Naive thymus-derived CD4-positive, alpha-beta T cell (primary cell): Measurements from ENCODE around the gene PARVA. TPM values are rescaled to one million over a fixed set of nuclear protein-coding genes. Genes with fewer than 3 reads are reported as not detected.
"Not testable (repeated sequence)": the region's sequence is repeated elsewhere in the genome, so short reads cannot be mapped to it uniquely, and the experiment has no call there.

Source experiments
- ATAC-seq: fragments of 150-1000 bp; cut with Tn5 transposase; 2 replicates; pipeline ENCODE4 v1.10.0; 2021; ENCODE audit warnings: mild to moderate bottlenecking, moderate library complexity
- CTCF ChIA-PET: fragments of 350-600 bp; sonication (Branson Sonifier 250); formaldehyde crosslinking; loops from one replicate; lab custom pipeline; 2021; ENCODE audit warnings: antibody characterized with exemption; lab: Charles Lee
- POLR2A ChIA-PET: fragments of 350-600 bp; sonication (Branson Sonifier 250); formaldehyde crosslinking; loops from one replicate; lab custom pipeline; 2021; ENCODE audit warnings: antibody characterized with exemption, inconsistent platforms; lab: Charles Lee
- DNase-seq, 9 donors: peaks; one replicate each; pipeline versions ENCODE4 v3.0.0 to v3.0.0-alpha.2; 2020 to 2022; ENCODE audit warnings: mixed read lengths in 1 of 9
- H3K27ac ChIP-seq: one replicate; pipeline ENCODE4 v1.7.0; 2013; ENCODE audit warnings: mild to moderate bottlenecking, low read depth, low read length, moderate library complexity
- H3K27me3 ChIP-seq, 2 donors: one replicate each; pipeline ENCODE4 v1.7.0; 2013; ENCODE audit warnings: low read length in 2 of 2, mild to moderate bottlenecking in 2 of 2, moderate library complexity in 2 of 2; ENCODE audit not compliant: control insufficient read depth in 2 of 2, insufficient read depth in 2 of 2
- H3K36me3 ChIP-seq, 3 experiments: 1 replicate in 2 of 3; 2 replicates in 1 of 3; pipeline ENCODE4 v1.7.0; 2013; ENCODE audit warnings: low read length in 3 of 3, mild to moderate bottlenecking in 3 of 3, moderate library complexity in 1 of 3; ENCODE audit not compliant: insufficient read depth in 3 of 3, control insufficient read depth in 2 of 3
- H3K4me1 ChIP-seq, 2 donors: one replicate each; pipeline ENCODE4 v1.7.0; 2013; ENCODE audit warnings: low read length in 2 of 2, mild to moderate bottlenecking in 2 of 2, moderate library complexity in 1 of 2; ENCODE audit not compliant: control insufficient read depth in 2 of 2, insufficient read depth in 2 of 2
- H3K4me3 ChIP-seq: 2 replicates; pipeline ENCODE4 v1.7.0; 2013; ENCODE audit warnings: mild to moderate bottlenecking, low read length
- H3K9me3 ChIP-seq, 3 experiments: 1 replicate in 2 of 3; 2 replicates in 1 of 3; pipeline ENCODE4 v1.7.0; 2013; ENCODE audit warnings: low read length in 3 of 3; ENCODE audit not compliant: control insufficient read depth in 2 of 3
- H3K27ac Mint-ChIP-seq, 9 donors: one replicate each; pipeline ENCODE4 v1.8.0; 2020 to 2022; ENCODE audit warnings: mixed read lengths in 9 of 9, mild to moderate bottlenecking in 8 of 9, moderate library complexity in 5 of 9, inconsistent platforms in 2 of 9
- H3K27me3 Mint-ChIP-seq, 5 donors: one replicate each; pipeline ENCODE4 v1.8.0; 2021 to 2022; ENCODE audit warnings: mixed read lengths in 5 of 5, mild to moderate bottlenecking in 1 of 5
- H3K36me3 Mint-ChIP-seq, 5 donors: one replicate each; pipeline ENCODE4 v1.8.0; 2020 to 2022; ENCODE audit warnings: mixed read lengths in 5 of 5, mild to moderate bottlenecking in 3 of 5, inconsistent platforms in 1 of 5
- H3K4me1 Mint-ChIP-seq, 7 donors: one replicate each; pipeline ENCODE4 v1.8.0; 2020 to 2022; ENCODE audit warnings: mixed read lengths in 7 of 7, mild to moderate bottlenecking in 3 of 7, inconsistent platforms in 1 of 7
- H3K4me3 Mint-ChIP-seq, 10 donors: one replicate each; pipeline ENCODE4 v1.8.0; 2020 to 2022; ENCODE audit warnings: mild to moderate bottlenecking in 10 of 10, mixed read lengths in 10 of 10, moderate library complexity in 6 of 10, inconsistent platforms in 2 of 10
- H3K9me3 Mint-ChIP-seq, 11 donors: one replicate each; pipeline ENCODE4 v1.8.0; 2020 to 2022; ENCODE audit warnings: mixed read lengths in 11 of 11, mild to moderate bottlenecking in 4 of 11, inconsistent platforms in 1 of 11, moderate library complexity in 1 of 11
- intact Hi-C, 2 donors: fragments of 100-400 bp; cut with micrococcal nuclease; formaldehyde crosslinking; loops; one replicate each; pipeline ENCODE4 v1.15.1; 2023
- polyA plus RNA-seq, 2 donors: library from polyadenylated mRNA; unstranded; fragments of 300-500 nt; fragmentation: Illumina TruSeq; gene quantifications; one replicate each; pipeline ENCODE4 v1.2.3, GENCODE V29; 2021
- total RNA-seq, 6 experiments: library from RNA in 5 of 6; stranded (reverse) in 5 of 6; gene quantifications; 1 replicate in 5 of 6; 2 replicates in 1 of 6; pipeline ENCODE4 v1.2.3 and lab custom pipeline; 2021 to 2026

Gene PARVA
- total and polyA plus RNA-seq, 7 experiments from 2014 or later: 0.07 to 0.97 (median 0.69) TPM

- Mint-ChIP-seq H3K9me3 (peaks cover 0 to 9% (median 5%) of the 10 kb centered on the region in 11 donors), H3K27ac (no peak overlapping the region), H3K4me3 (no peak overlapping the region), H3K4me1 (peaks cover 0 to 1% (median 0%) of the 10 kb centered on the region in 7 donors), H3K27me3 (peaks cover 0 to 3% (median 0%) of the 10 kb centered on the region in 5 donors), H3K36me3 (peaks cover 0 to 6% (median 4%) of the 10 kb centered on the region in 5 donors)
- no peak for ATAC-seq
- Histone ChIP-seq H3K4me1 (no peaks in the 10 kb centered on the region), H3K27me3 (no peaks in the 10 kb centered on the region), H3K36me3 (no peaks in the 10 kb centered on the region), H3K9me3 (no peaks in the 10 kb centered on the region), H3K27ac (no peak overlapping the region), H3K4me3 (no peak overlapping the region)
- intact Hi-C loops: no loop called here
- ChIA-PET POLR2A (interaction anchor here (2.1 kb wide), 1 partner anchor 18 kb away, joined by 6 read pairs; no protein-coding TSS in a partner anchor), CTCF (interaction anchor here (0.6 kb wide), 1 partner anchor 13 kb away, joined by 3 read pairs; no protein-coding TSS in a partner anchor)
- DNase-seq: no peak
These were observed 33.8 kb upstream of the PARVA start for GRCh38 chr11:12343526-12343925.

- Mint-ChIP-seq H3K4me3 (peak overlapping the region in 1 of 10 donors; percentile 23), H3K4me1 (peaks cover 12 to 64% (median 55%) of the 10 kb centered on the region in 7 donors), H3K9me3 (peaks cover 0 to 3% (median 0%) of the 10 kb centered on the region in 11 donors), H3K36me3 (peaks cover 0 to 8% (median 0%) of the 10 kb centered on the region in 5 donors), H3K27me3 (no peaks in the 10 kb centered on the region), H3K27ac (peak overlapping the region in 2 of 9 donors; percentile 44 to 56)
- intact Hi-C loops: loop anchor here in 1 of 2 donors (10.0 kb wide), 1 partner anchor 231 kb away; no protein-coding TSS in a partner anchor
- CTCF ChIA-PET: interaction anchor here (0.7 kb wide), 1 partner anchor 462 kb away, joined by 4 read pairs; no protein-coding TSS in a partner anchor
- no peaks in the 10 kb centered on the region for H3K27me3 ChIP-seq
- no peaks in the 10 kb centered on the region for H3K36me3 ChIP-seq
- peaks cover 15 to 25% of the 10 kb centered on the region in 2 donors for H3K4me1 ChIP-seq
- POLR2A ChIA-PET: interaction anchor here (0.6 to 1.9 kb wide), 3 partner anchors 13 to 1492 kb away, joined by 3 to 5 read pairs (median 5); no protein-coding TSS in a partner anchor
- no peak for ATAC-seq
- H3K27ac ChIP-seq: no peak overlapping the region
- H3K4me3 ChIP-seq: no peak overlapping the region
- H3K9me3 ChIP-seq: no peaks in the 10 kb centered on the region
- DNase-seq: no peak
These were observed 23.8 kb upstream of the PARVA start for GRCh38 chr11:12353534-12353933.

GRCh38 chr11:12354750-12355545, 22.4 kb upstream of the PARVA start:
- Mint-ChIP-seq H3K4me3 (no peak overlapping the region), H3K27me3 (no peaks in the 10 kb centered on the region), H3K9me3 (peaks cover 0 to 3% (median 0%) of the 10 kb centered on the region in 11 donors), H3K27ac (peak overlapping the region in 3 of 9 donors; percentile 16 to 60 (median 24)), H3K36me3 (peaks cover 0 to 8% (median 0%) of the 10 kb centered on the region in 5 donors), H3K4me1 (peaks cover 12 to 64% (median 53%) of the 10 kb centered on the region in 7 donors)
- DNase-seq (no peak), ATAC-seq (no peak)
- ChIA-PET CTCF (no interaction called here), POLR2A (interaction anchor here (1.1 kb wide), 1 partner anchor 22 kb away, joined by 5 read pairs; no protein-coding TSS in a partner anchor)
- Histone ChIP-seq H3K4me3 (no peak overlapping the region), H3K27me3 (no peaks in the 10 kb centered on the region), H3K4me1 (peaks cover 15 to 25% of the 10 kb centered on the region in 2 donors), H3K9me3 (no peaks in the 10 kb centered on the region), H3K27ac (no peak overlapping the region), H3K36me3 (no peaks in the 10 kb centered on the region)
- intact Hi-C loops: loop anchor here in 1 of 2 donors (10.0 kb wide), 1 partner anchor 230 kb away; no protein-coding TSS in a partner anchor

GRCh38 chr11:12356944-12357655, 20.3 kb upstream of the PARVA start:
- Histone ChIP-seq H3K27ac (no peak overlapping the region), H3K9me3 (no peaks in the 10 kb centered on the region), H3K4me1 (peaks cover 15 to 31% of the 10 kb centered on the region in 2 donors), H3K36me3 (no peaks in the 10 kb centered on the region), H3K4me3 (peak overlapping the region; percentile 6), H3K27me3 (no peaks in the 10 kb centered on the region)
- peak overlapping the region; percentile 21 to 76 (median 63) for H3K4me3 Mint-ChIP-seq
- ChIA-PET CTCF (interaction anchor here (1.2 to 1.8 kb wide), 2 partner anchors 10 to 26 kb away, joined by 4 to 5 read pairs; no protein-coding TSS in a partner anchor), POLR2A (interaction anchor here (0.9 to 3.1 kb wide), 4 partner anchors 9 to 20 kb away, joined by 3 to 22 read pairs (median 7); partner anchors contain the start of gene PARVA)
- peaks cover 12 to 68% (median 64%) of the 10 kb centered on the region in 7 donors for H3K4me1 Mint-ChIP-seq
- peak; percentile 75 for ATAC-seq
- peaks cover 0 to 3% (median 0%) of the 10 kb centered on the region in 11 donors for H3K9me3 Mint-ChIP-seq
- peaks cover 0 to 6% (median 0%) of the 10 kb centered on the region in 5 donors for H3K36me3 Mint-ChIP-seq
- H3K27me3 Mint-ChIP-seq: peaks cover 0 to 4% (median 0%) of the 10 kb centered on the region in 5 donors
- intact Hi-C loops: loop anchor here in 1 of 2 donors (1.0 to 10.0 kb wide), 2 partner anchors 9 to 228 kb away; no protein-coding TSS in a partner anchor
- peak overlapping the region; percentile 54 to 94 (median 83) for H3K27ac Mint-ChIP-seq
- peak in 5 of 9 donors; percentile 39 to 47 (median 41) for DNase-seq

- not testable (repeated sequence) for H3K9me3 ChIP-seq, H3K27me3 ChIP-seq, H3K27ac ChIP-seq, H3K9me3 Mint-ChIP-seq, H3K4me3 ChIP-seq, H3K27me3 Mint-ChIP-seq, H3K36me3 Mint-ChIP-seq, H3K36me3 ChIP-seq
- intact Hi-C loops: loop anchor here in 1 of 2 donors (1.0 to 10.0 kb wide), 2 partner anchors 9 to 227 kb away; no protein-coding TSS in a partner anchor
- ChIA-PET POLR2A (interaction anchor here (0.9 to 3.1 kb wide), 4 partner anchors 8 to 19 kb away, joined by 3 to 22 read pairs (median 7); partner anchors contain the start of gene PARVA), CTCF (interaction anchor here (1.8 kb wide), 1 partner anchor 9 kb away, joined by 4 read pairs; no protein-coding TSS in a partner anchor)
- DNase-seq (peak in 2 of 9 donors; percentile 16 to 21), ATAC-seq (peak; percentile 40)
- peaks cover 20 to 35% of the 10 kb centered on the region in 2 donors for H3K4me1 ChIP-seq
- peak overlapping the region in 6 of 10 donors; percentile 6 to 76 (median 44) for H3K4me3 Mint-ChIP-seq
- peaks cover 13 to 72% (median 69%) of the 10 kb centered on the region in 7 donors for H3K4me1 Mint-ChIP-seq
- H3K27ac Mint-ChIP-seq: peak overlapping the region; percentile 18 to 91 (median 83)
These were observed 19.7 kb upstream of the PARVA start for GRCh38 chr11:12357697-12358096.
